NCI-H524 treated with DMSO at 0.1 percent for 48 hours (cell line): ENCODE data around the gene PPP2R5C.
"Not testable (repeated sequence)": the region's sequence is repeated elsewhere in the genome, so short reads cannot be mapped to it uniquely, and the experiment has no call there.

Experiments
- DNase-seq: peaks from one replicate; lab custom pipeline; 2025; lab: John Stamatoyannopoulos, UW

The PPP2R5C gene

DNA sequence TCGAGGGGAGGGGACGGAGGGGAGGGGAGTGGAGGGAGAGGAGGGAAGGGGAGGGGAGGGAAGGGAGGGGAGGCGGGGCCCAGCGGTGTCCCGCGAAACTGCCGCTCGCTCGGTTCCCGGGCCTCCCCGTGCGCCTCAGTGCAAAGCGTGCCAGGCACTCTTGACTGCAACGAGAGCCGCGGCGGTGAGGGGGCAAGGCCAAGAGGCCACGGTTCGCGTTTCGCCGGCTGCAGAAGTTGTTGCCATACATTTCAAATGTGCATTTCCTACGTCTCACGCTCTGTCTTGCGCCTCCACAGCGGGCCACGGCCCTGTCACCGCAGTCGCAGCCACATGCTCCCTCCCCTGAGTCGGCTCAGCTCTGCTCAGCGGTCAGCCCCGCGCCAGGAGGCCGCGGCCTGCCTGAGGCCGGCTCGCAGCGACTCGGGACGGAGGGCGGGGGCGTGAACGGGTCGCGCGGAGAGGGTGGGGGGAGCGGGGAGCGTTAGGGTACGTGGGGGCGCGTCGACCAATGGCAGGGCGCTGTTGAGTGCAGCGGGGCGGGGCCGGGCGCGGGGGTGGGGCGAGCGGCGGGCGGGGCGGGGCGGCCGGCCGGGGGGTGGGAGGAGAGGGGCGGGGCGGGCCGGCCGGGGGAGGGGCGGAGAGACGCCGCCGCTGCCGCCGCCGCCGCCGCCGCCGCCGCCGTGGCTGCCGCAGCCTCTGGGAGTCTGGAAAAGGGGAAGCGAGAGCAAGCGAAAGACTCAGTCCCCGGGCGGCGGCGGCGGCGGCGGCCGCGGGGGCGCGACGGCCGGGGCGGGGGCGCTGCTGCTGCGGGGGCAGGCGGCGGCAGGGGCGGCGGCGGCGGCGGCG, at the start of gene PPP2R5C:
TSS of gene PPP2R5C (plus strand) at position 678 of the 849 bp plus-strand sequence. CDS start 185 bp downstream, outside the sequence.
- no peak for DNase-seq

GRCh38 chr14:101711857-101712233, 49.7 kb upstream of the PPP2R5C start:
- not testable (repeated sequence) for DNase-seq

DNA sequence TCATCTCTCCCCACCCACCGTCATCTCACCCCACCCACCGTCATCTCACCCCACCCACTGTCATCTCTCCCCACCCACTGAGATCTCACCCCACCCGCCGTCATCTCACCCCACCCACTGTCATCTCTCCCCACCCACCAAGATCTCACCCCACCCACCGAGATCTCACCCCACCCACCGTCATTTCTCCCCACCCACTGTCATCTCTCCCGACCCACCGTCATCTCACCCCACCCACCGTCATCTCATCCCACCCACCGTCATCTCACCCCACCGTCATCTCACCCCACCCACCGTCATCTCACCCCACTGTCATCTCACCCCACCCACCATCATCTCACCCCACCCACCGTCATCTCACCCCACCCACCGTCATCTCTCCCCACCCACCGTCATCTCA, 49.2 kb upstream of the PPP2R5C start:
- not testable (repeated sequence) for DNase-seq

GRCh38 chr14:101713091-101713490, 48.4 kb upstream of the PPP2R5C start:
- DNase-seq = not testable (repeated sequence)

- DNase-seq = no peak
Observed at GRCh38 chr14:101713621-101714349, 47.7 kb upstream of the PPP2R5C start.

- DNase-seq = no peak
Observed at GRCh38 chr14:101714394-101714793, 47.1 kb upstream of the PPP2R5C start.

GRCh38 chr14:101715210-101716076, 46.1 kb upstream of the PPP2R5C start:
- DNase-seq = no peak

DNA sequence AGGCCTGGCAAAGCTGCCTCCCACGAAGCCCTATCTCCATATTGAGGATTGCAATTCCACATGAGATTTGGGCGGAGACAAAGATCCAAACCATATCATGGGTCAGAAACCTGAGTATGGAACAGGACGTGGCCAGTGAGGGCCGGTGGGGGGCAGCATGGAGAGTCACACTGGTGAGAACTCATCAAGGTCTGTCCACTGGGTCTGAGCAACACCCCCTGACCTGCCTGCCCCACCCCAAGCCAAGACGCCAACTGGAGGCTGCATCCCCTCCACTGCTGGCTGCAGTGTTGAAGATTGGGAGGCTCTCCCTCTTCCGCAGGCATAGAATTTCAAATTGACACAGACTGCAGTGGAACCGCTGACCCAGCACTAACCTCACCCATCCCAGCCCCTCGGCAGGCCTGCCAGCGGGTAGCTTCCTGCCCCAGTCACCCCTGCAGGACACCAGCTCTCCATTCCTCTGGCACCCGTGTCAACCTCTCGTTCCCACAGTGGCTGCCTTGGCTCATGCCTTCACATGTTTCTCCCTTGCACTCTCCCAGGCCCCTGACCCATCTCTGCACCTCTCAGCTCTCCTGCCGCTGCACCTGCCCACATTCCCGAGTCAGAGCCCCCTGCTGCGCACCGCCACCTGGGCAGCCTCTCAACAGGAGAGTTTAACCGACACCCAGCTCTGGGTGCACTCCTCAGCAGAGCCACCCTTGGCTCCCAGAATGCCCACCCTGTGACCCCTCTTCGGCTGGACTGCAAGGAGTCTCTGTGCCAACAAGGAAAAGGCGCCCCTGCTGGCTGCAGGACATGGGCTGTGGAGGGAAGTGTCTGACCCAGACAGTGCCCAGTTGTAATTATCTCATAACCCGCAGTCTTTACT, 45.2 kb upstream of the PPP2R5C start:
- no peak for DNase-seq

DNA sequence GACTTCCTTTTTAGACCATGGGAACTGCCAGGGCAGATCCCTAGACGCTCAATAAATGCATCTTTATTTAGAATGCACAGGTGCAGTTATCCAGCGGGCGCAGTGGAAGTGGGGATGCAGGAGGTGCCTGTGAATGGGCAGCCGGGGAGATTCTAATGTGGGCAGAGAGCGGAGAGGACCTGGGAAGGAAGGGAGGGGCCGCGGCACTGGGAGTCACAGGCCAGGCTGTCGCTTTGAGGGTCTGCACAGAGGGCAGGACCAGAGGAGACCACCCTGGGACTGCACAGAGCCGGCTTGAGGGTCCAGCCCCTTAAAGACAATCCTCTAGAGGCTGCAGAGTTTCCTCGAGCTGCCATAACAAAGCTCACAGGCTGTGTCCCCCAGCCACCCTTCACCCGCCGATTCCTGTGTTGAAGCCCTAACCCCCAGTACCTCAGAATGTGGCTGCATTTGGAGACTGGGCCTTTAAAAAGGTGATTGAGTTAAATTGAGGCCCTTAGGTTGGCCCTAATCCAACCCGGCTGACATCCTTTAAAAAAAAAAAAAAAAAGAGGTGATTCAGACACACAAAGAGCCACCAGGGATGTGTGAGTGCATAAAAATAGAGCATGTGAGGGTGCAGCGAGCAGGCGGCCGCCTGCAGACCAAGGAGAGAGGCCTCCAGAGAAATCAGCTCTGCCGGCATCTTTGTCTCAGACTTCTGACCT, 44.4 kb upstream of the PPP2R5C start:
- DNase-seq = no peak

GRCh38 chr14:101717663-101718490, 43.6 kb upstream of the PPP2R5C start:
- DNase-seq = no peak

- DNase-seq = no peak
Observed at GRCh38 chr14:101719045-101719645, 42.4 kb upstream of the PPP2R5C start.

- DNase-seq = no peak
Observed at GRCh38 chr14:101719708-101720107, 41.8 kb upstream of the PPP2R5C start.

- DNase-seq = no peak
Observed at GRCh38 chr14:101721111-101721510, 40.4 kb upstream of the PPP2R5C start.

DNA sequence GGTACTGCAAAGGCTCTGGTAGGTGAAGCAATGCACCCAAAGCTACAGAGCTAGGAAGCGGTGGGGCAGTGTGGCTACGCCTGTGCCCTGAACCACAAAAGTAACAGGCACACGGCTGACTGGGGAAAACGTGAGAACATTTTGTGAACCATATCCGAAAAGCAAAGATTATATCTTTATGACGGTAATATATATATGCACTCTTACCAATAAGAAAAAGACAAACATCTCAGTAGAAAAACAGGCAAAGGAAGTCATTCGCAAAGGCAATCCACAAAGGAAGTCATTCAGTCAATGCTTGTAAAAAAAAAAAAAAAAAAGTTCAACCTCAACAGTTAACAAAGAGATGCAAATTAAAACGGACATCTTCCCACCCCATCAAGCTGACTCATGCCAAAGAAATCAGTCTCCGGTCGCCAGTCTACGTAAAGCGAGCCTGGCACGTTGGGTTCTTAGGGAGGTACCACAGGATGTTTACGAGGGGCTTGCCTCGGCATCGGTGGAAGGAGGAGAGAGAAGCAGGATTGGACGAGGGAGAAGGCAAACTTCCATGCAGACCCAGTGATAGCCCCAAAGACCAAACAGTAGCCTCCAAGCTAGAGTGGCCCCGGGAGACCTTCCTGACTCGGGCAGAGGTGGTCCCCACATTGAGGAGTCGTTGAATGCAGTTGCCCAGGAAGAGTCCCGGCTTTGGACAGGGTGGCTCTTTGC, 39.4 kb upstream of the PPP2R5C start:
- DNase-seq = no peak

GRCh38 chr14:101723061-101723595, 38.4 kb upstream of the PPP2R5C start:
- DNase-seq = no peak

DNA sequence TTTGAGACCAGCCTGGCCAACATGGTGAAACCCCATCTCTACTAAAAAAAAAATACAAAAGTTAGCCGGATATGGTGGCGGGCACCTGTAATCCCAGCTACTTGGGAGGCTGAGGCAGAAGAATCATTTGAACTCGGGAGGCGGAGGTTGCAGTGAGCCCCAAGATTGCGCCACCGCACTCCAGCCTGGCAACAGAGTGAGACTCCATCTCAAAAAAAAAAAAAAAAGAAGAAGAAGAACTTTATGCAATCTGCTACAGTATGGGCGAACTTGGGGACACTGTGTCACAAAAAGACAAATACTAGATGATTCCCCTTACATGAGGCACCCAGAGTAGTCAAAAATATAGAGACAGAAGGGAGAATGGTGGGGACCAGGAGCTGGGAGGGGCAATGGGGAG, 35.9 kb upstream of the PPP2R5C start:
- not testable (repeated sequence) for DNase-seq

DNA sequence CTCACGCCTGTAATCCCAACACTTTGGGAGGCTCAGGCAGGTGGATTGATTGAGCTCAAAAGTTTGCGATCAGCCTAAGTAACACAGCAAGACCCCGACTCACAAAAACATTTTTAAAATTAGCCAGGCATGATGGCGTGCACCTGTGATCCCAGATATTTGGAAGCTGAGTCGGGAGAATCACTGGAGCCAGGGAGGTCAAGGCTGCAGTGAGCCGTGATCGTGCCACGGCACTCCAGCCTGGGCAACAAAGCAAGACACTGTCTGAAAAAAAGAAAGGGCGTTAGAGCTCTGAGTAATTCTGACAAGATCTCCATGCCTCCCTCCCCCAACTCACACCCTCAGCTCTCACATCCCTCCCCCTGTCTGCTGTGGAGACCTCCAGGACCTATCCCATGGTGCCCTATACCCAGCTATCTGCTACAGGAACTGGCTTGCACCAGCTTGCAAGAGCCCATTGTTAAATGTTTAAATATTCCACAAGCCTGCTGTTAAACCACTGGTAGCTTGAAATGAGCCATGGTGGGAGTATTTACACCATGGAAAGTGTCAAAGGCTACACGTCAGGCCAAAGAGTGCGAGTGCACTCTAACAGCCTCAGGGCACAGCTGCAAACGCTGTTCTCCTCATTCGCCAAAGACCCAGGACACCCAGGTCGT, 35.1 kb upstream of the PPP2R5C start:
- no peak for DNase-seq

DNA sequence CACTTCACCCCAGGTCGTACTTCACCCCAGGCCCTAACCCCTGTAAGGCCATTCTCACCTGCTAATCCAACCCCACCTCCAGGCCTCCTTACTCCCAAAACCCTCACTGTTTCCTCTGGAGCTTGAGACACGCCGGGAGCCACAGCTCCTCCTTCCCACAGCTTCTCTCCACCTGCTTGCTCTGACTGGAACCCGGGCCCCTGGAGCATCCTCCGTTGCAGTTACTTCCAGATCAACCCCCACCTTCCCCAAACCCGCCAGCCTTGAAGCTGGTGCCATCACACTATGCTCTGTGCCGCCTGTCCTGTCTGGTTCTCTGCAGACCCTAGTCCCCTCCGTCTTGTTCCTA, 34.6 kb upstream of the PPP2R5C start:
- no peak for DNase-seq
